Uterus (tissue), 2 donors: Measurements from ENCODE around the gene TCF3.

Experiments used
- POLR2A ChIP-seq, 2 donors: fragments of 450-650 bp; IDR thresholded peaks; one replicate each; pipeline ENCODE4 v1.6.1; 2016; ENCODE audit warnings: antibody characterized with exemption in 2 of 2, mild to moderate bottlenecking in 1 of 2, moderate library complexity in 1 of 2
- TF ChIP-seq, protein P1 (sequence below), 4 experiments: fragments of 200-600 bp in 2 of 4; fragments of 450-650 bp in 2 of 4; sonication (generic) in 2 of 4; IDR thresholded peaks; one replicate each; pipeline ENCODE4 v1.5.1; 2016 to 2019; ENCODE audit warnings: antibody characterized with exemption in 4 of 4, mild to moderate bottlenecking in 2 of 4, moderate library complexity in 1 of 4

GRCh38 chr19:1684573-1684912 is 32.1 kb upstream of the TCF3 start:
- TF ChIP-seq, protein P1, sequence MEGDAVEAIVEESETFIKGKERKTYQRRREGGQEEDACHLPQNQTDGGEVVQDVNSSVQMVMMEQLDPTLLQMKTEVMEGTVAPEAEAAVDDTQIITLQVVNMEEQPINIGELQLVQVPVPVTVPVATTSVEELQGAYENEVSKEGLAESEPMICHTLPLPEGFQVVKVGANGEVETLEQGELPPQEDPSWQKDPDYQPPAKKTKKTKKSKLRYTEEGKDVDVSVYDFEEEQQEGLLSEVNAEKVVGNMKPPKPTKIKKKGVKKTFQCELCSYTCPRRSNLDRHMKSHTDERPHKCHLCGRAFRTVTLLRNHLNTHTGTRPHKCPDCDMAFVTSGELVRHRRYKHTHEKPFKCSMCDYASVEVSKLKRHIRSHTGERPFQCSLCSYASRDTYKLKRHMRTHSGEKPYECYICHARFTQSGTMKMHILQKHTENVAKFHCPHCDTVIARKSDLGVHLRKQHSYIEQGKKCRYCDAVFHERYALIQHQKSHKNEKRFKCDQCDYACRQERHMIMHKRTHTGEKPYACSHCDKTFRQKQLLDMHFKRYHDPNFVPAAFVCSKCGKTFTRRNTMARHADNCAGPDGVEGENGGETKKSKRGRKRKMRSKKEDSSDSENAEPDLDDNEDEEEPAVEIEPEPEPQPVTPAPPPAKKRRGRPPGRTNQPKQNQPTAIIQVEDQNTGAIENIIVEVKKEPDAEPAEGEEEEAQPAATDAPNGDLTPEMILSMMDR (IDR thresholded peaks at IDR 0.05) = no peak
- no peak for TF ChIP-seq POLR2A (IDR thresholded peaks at IDR 0.05)
